GM12865 (cell line): ENCODE measurements around the gene CCDC171.
"Not testable (repeated sequence)": the region's sequence is repeated elsewhere in the genome, so short reads cannot be mapped to it uniquely, and the experiment has no call there.

Experiments used
- DNase-seq: peaks from one replicate; pipeline ENCODE4 v3.0.0; 2010; ENCODE audit warnings: low read depth
- H3K4me3 ChIP-seq: 2 replicates; pipeline ENCODE4 v1.5.1; 2011; ENCODE audit warnings: mild to moderate bottlenecking, low read depth, low read length, control low read depth
- CTCF ChIP-seq: IDR thresholded peaks from 2 replicates; pipeline ENCODE4 v1.5.1; 2011; ENCODE audit warnings: low read length, control low read depth, low read depth, inconsistent platforms; ENCODE audit not compliant: insufficient read depth; ENCODE audit errors: missing control alignments

Gene CCDC171

GRCh38 chr9:15785584-15785983, 232.7 kb downstream of the CCDC171 start:
- no peak for TF ChIP-seq CTCF
- H3K4me3 ChIP-seq: no peak overlapping the region
- no peak for DNase-seq

DNA sequence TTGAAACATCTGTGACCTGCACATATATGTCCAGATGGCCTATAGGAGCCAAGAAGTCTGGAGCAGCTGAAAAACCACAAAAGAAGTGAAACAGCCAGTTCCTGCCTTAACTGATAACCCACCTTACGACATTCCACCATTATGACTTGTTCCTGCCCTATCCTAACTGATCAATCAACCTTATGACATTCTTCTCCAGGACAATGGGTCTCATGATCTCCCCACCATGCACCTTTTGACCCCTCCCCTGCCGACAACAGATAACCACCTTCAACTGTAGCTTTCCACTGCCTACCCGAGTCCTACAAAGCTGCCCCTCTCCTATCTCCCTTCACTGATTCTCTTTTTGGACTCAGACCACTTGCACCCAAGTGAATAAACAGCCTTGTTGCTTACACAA, 233.8 kb downstream of the CCDC171 start:
- no peak for TF ChIP-seq CTCF
- no peak overlapping the region for H3K4me3 ChIP-seq
- DNase-seq: no peak

- DNase-seq, H3K4me3 ChIP-seq: not testable (repeated sequence)
Observed at GRCh38 chr9:15810219-15810899, 257.5 kb downstream of the CCDC171 start.

- DNase-seq: no peak
- TF ChIP-seq CTCF: no peak
- H3K4me3 ChIP-seq: no peak overlapping the region
Observed at GRCh38 chr9:15813076-15813475, 260.2 kb downstream of the CCDC171 start.

DNA sequence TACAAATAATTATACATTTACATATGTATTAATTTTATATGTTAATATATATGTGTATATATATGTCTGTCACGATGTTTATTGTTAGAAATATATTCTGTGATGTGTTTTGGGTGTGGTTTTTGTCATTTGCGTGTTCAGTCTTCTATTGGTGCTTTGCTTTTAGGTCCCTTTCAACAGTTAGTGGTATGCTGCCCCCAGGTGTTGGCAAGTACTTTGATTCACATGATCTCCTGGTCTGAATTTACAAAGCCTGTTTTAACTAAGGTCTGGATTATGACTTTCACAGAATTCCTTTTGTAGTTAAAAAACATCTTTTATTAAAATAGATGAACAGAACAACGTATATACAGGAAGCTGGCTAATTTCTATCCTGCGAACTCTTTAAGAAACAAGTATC, 271.5 kb downstream of the CCDC171 start:
- no peak overlapping the region for H3K4me3 ChIP-seq
- TF ChIP-seq CTCF: no peak
- no peak for DNase-seq

GRCh38 chr9:15831384-15831783, 278.5 kb downstream of the CCDC171 start:
- no peak overlapping the region for H3K4me3 ChIP-seq
- no peak for DNase-seq
- no peak for TF ChIP-seq CTCF

GRCh38 chr9:15834541-15834940, 281.7 kb downstream of the CCDC171 start:
- no peak for TF ChIP-seq CTCF
- no peak for DNase-seq

More at GRCh38 chr9:15834541-15834940, 281.7 kb downstream of the CCDC171 start:
- no peak overlapping the region for H3K4me3 ChIP-seq
